ENCODE results near the gene CFC1B.
"Not testable (repeated sequence)": the region's sequence is repeated elsewhere in the genome, so short reads cannot be mapped to it uniquely, and the experiment has no call there.

The CFC1B gene

DNA sequence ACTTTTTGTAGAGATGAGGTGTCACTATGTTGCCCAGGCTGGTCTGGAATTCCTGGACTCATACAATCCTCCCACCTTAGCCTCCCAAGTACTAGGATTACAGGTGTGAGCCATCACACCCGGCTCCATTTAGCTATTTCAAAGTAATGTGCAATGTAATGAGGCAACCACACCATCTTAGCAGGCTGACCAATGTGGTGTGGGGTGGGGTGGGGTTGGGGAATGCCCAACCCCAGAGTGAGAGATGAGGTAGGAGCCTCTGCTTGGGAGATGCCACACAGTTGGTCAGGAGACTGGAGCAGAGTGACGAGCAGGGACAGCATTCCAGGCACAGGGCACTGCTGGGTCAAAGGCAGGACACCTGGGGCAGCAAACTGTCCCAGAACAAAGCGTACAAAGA lies 27.4 kb downstream of the CFC1B start:
- DNase-seq (ENCODE audit: low read depth in 1 of 2, low spot score in 1 of 2); in situ Hi-C loops (cut with HindIII; ENCODE audit: low pct_unique_long_range_greater_than_20kb, low sequenced_read_pairs): not testable (repeated sequence)

DNA sequence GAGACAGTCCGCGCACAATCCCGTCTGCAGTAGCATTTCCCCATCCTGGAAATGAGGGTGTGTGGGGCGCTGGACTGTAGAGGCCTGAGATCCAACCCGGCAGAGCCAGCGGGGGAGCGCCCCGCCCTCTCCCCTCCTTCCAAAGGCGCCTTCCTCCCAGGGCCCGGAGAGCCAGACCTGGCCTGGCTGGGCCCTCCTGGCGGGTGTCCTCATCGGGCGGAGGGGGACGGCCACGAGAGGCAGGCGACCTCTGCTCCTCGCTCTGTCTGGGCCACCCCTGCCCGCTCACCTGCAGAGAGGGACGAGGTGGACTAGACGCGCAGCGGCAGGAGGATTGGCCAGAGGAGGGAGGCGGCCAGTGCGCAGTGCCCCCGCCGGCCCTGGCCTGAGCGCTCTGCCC lies 28.5 kb downstream of the CFC1B start:
- in situ Hi-C loops (cut with HindIII; ENCODE audit: low pct_unique_long_range_greater_than_20kb, low sequenced_read_pairs); DNase-seq (ENCODE audit: low read depth in 1 of 2, low spot score in 1 of 2): not testable (repeated sequence)

DNA sequence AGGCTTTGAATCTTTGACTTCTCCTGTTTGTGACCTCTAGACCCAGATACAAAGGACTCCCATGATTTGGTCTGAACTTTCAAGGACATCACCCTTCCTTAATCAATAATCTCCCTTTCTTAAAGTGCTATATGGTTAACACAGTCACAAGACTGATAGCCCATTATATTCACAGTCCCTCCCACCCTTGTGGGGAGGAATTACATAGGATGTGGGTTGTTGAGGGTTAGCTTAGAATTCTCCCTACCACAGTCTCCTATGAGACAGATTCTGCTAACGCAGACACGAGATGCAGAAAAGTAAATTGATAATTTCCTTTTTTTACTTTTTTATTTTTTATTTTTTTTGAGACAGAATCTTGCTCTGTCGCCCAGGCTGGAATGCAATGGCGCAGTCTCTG lies 33.2 kb downstream of the CFC1B start:
- DNase-seq (ENCODE audit: low read depth in 1 of 2, low spot score in 1 of 2); in situ Hi-C loops (cut with HindIII; ENCODE audit: low pct_unique_long_range_greater_than_20kb, low sequenced_read_pairs): not testable (repeated sequence)

DNA sequence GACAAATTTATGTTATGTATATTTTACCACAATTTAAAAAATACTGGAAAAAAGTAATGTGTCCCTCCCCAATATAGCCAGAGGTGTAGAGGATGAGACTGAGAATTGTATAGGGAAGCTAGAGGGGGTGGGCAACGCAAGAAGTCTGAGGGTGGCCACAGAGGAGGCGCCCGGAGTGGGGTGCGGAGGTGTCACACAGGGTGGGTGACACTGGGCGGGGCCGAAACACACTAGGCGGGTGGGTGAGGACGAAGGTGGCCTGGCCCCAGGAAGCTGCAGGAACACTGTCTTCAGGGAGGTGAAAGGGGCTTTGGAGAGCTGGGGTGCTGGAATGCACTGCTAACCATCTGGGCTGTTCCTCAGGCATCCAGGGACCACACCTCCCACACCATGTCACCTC lies 35.4 kb downstream of the CFC1B start:
- in situ Hi-C loops (cut with HindIII; ENCODE audit: low pct_unique_long_range_greater_than_20kb, low sequenced_read_pairs); DNase-seq (ENCODE audit: low read depth in 1 of 2, low spot score in 1 of 2): not testable (repeated sequence)

DNA sequence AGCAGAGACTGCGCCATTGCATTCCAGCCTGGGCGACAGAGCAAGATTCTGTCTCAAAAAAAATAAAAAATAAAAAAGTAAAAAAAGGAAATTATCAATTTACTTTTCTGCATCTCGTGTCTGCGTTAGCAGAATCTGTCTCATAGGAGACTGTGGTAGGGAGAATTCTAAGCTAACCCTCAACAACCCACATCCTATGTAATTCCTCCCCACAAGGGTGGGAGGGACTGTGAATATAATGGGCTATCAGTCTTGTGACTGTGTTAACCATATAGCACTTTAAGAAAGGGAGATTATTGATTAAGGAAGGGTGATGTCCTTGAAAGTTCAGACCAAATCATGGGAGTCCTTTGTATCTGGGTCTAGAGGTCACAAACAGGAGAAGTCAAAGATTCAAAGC lies 45.1 kb downstream of the CFC1B start:
- in situ Hi-C loops (cut with HindIII; ENCODE audit: low pct_unique_long_range_greater_than_20kb, low sequenced_read_pairs); DNase-seq (ENCODE audit: low read depth in 1 of 2, low spot score in 1 of 2): not testable (repeated sequence)

DNA sequence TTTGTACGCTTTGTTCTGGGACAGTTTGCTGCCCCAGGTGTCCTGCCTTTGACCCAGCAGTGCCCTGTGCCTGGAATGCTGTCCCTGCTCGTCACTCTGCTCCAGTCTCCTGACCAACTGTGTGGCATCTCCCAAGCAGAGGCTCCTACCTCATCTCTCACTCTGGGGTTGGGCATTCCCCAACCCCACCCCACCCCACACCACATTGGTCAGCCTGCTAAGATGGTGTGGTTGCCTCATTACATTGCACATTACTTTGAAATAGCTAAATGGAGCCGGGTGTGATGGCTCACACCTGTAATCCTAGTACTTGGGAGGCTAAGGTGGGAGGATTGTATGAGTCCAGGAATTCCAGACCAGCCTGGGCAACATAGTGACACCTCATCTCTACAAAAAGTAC lies 50.9 kb downstream of the CFC1B start:
- in situ Hi-C loops (cut with HindIII; ENCODE audit: low pct_unique_long_range_greater_than_20kb, low sequenced_read_pairs); DNase-seq (ENCODE audit: low read depth in 1 of 2, low spot score in 1 of 2): not testable (repeated sequence)

DNA sequence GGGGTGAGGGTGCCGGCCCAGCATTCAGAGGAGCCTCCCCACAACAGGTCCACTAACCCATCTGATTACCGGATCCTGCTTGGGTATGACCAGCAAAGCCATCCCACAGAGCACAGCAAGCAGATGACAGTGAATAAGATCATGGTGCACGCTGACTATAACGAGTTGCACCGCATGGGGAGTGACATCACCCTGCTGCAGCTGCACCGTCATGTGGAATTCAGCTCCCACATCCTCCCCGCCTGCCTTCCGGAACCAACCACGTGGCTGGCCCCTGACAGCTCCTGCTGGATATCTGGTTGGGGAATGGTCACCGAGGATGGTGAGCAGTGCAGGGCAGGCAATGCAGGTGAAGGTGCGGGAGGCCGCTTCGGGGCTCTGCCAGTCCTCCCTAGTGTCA lies 53.2 kb downstream of the CFC1B start:
- DNase-seq (ENCODE audit: low read depth in 1 of 2, low spot score in 1 of 2); in situ Hi-C loops (cut with HindIII; ENCODE audit: low pct_unique_long_range_greater_than_20kb, low sequenced_read_pairs): not testable (repeated sequence)

DNA sequence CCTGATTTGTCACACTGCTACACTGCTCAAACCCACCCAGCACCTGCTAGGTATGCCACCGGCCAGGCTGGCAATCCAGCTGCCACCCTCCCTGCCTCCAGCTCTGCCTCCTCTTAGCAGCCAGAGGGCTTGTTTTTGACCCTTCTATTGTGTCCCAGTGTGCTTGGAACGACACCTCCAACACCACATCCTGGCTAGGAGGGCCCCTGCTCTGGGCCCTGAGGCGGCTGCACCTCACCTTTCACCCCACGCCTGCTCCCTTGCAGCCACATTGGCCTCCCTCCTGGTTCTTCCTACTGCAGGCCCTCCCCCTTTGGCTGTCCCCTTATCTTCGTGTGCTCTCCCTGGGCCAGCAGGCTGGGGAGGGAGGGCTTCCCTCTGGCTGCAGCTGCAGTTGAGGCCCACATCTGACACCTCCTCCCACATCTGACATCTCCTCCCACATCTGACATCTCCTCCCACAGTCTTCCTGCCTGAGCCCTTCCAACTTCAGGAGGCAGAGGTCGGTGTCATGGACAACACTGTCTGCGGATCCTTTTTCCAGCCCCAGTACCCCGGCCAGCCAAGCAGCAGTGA lies 55.3 kb downstream of the CFC1B start:
- DNase-seq (ENCODE audit: low read depth in 1 of 2, low spot score in 1 of 2); in situ Hi-C loops (cut with HindIII; ENCODE audit: low pct_unique_long_range_greater_than_20kb, low sequenced_read_pairs): not testable (repeated sequence)

DNA sequence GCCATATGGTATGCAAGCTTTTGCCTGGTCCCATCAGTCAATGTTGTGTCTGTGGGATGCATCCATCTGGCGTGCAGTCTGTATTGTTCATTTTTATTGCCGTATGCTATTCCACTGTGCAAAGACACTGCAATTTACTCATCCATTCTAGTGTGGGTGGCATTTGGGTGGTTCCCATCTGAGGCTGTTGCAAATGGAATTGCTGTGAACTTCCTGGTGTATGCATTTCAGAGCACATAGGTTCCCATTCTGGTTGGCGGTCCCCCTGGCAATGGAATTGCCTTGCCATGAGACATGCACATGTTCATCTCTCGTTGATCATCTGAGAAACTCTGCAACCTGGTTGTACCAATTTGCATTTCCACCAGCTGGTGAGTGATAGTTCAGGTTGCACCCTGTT lies 56.5 kb downstream of the CFC1B start:
- DNase-seq (ENCODE audit: low read depth in 1 of 2, low spot score in 1 of 2); in situ Hi-C loops (cut with HindIII; ENCODE audit: low pct_unique_long_range_greater_than_20kb, low sequenced_read_pairs): not testable (repeated sequence)

All from T47D (cell line).